GM18505 (cell line): ENCODE data around the gene CHADL.
"Not testable (repeated sequence)": the region's sequence is repeated elsewhere in the genome, so short reads cannot be mapped to it uniquely, and the experiment has no call there.

Experiments used
- ATAC-seq: cut with Tn5 transposase; IDR thresholded peaks from one replicate; pipeline ENCODE4 v1.9.1; 2021; ENCODE audit not compliant: unreplicated experiment
- POLR2A ChIP-seq: IDR thresholded peaks from 4 replicates; pipeline ENCODE4 v1.6.1; 2011; ENCODE audit warnings: borderline replicate concordance; ENCODE audit not compliant: insufficient read depth, insufficient read length; ENCODE audit errors: extremely low read depth

Gene CHADL

DNA sequence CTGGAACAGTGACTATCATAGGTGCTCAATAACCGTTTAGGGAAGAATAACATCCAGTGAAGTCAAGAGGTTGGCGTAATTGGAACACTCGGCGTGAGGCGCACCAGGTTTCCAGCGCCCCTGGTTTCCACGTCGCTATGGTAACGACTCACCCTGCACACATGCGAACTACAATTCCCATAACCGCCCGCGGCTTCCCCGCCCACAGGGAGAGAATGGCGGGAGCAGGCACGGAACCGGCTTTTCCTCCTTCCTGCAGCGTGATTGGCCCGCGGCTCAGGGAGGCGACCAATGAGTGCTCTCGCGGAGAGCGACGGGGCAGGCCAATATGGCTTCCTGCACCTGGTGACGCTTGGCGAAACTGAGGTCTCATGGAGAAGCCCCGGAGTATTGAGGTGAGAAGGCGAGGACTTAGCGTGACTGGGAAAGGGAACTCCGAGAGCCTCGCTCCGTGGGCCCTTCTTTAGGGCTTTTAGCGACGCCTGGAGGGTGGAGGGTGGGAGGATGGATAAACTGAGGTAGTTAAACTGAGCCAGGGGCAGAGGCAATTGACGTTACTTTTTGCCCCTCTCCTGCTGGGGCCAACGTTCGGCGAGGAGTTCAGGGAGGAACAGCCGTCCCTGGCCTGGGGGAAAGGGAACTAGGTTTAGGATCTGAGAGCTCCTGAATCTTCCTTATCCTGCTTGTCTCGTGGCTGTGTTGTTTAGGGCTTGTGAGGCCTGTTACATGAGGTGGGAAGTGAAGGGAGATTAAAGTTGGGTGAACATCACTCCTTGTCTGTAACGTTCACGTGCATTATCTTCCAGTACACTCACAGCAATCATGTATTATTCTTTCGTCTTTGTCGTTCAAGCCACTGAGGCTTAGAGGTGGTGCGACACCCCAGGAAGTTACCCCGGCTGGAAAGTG is 35.5 kb downstream of the CHADL start, which contains the start of gene L3MBTL2:
Gene L3MBTL2 (plus strand): TSS at position 321 of the 909 bp plus-strand sequence. CDS start 51 bp downstream, at position 372.
- TF ChIP-seq POLR2A, result peak; percentile 82
- peak; percentile 95 for ATAC-seq

DNA sequence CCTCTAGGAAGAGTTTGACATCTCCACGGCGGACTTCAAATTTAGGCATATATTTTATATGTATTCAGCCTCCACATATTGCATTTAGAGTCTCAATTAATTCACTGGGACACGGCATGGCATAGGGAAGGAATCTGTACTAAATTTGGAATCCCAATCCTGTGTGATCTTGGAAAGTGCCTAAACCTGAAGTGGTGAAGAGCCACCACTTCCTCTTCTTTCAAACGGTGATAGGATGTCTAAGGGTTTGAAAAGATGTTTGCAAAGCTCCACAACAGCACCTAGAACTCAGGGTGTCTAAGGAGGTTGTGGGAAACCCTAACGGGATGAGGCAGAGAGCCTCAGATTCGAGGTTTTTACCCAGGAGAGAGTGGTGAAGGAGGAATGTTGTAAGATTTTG is 36.7 kb downstream of the CHADL start:
- TF ChIP-seq POLR2A, result no peak
- no peak for ATAC-seq

DNA sequence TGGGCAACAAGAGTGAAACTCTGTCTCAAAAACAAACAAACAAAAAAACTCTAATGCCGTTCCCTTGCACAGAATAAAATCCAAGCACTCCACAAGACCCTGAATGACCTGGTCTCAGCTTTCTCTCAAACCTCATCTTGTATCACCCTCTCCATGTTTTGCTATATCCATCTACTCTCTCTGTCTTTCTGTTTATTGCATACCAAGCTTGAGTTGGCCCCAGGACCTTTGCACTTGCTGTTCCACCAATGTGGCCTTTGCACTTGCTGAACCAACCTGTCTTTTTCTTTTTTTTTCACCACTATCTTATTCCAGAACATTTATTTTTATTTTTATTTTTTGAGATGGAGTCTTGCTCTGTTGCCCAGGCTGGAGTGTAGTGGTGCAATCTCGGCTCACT is 37.6 kb downstream of the CHADL start:
- ATAC-seq, result no peak
- no peak for TF ChIP-seq POLR2A

DNA sequence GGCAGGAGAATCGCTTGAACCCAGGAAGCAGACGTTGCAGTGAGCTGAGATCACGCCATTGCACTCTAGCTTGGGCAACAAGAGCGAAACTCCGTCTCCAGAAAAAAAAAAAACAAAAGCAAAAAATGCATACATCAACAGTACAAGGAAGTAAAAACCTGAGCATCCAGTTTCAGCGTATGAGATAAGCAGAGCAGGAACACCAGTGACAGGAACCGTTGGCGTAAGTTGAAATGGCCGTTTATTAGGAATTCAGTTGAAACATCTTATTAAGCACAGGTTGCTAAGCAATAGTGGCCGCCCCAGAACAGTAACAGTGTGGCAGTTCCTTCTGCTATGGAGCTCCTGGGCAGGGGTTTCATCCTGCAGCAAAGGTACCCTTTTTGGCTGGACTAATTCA is 39.6 kb downstream of the CHADL start:
- TF ChIP-seq POLR2A, result no peak
- no peak for ATAC-seq

DNA sequence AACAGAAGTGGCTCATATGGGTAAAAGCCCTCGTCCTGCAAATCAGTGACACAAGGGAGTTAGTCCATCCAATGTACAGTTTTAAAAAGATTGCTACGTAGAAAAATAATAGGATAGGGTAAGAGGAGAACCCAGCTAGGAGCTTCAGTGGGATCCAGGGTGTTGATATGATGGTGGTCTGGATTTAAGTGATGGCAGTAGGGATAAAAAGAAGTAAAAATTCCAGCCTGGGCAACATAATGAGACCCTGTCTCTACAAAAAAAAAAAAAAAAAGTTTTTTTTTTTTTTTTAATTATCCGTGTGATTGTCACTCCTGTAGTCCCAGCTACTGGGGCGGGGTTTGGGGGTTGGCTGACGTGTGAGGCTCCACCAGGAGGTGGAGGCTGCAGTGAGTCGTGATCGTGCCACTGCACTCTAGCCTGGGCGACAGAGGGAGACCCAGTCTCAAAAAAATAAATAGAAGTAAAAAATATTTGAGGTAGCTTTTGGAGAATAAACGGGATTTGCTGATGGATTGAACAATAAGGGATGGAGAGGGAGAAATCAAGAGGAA is 42.6 kb downstream of the CHADL start:
- TF ChIP-seq POLR2A, result no peak
- no peak for ATAC-seq

DNA sequence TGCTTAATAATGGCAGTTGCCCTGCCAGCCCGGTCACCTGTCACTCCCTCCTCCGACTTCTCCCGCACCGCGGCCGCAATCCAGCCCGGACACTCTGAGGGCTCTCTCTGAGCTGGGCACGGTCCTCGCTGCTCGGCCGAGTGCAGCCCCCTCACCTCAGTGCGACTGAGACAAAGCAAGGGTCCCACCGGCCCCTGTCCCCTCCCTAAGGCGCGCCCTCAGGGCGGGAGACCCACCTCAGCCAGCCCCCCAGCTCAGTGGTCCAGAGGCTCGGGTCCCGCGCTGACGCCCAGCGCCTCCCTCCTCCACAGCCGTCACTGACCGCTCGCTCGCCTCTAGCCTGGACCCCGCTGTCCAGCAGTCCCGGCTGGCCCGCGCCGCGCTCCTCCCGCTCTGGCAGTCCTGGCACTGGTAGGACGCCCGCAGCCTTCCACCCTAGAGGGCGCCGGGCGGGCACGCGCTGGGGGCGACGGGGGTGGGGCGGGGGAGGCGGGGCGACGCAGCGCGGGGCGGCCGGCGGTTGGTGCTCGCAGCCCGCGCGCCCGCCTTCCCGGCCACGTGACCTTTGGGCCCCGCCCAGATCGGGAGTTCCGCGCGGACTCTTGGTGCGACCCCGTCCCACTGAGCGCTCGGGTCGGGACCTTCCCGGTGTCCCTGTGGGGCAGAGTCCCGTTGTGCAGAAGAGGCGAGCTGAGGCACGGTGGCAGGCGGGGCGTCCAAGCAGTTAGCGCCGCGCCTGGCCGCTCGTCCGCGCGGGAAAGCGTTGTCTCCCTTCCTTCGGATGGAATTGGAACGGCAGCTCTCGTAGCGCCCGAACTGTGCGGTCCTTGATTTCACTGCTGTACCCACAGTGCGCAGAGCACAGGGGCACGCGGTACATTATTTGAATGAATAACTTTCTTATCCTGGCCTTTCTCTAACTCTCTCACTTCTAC is 43.4 kb downstream of the CHADL start:
- TF ChIP-seq POLR2A, result no peak
- ATAC-seq, result peak; percentile 82

DNA sequence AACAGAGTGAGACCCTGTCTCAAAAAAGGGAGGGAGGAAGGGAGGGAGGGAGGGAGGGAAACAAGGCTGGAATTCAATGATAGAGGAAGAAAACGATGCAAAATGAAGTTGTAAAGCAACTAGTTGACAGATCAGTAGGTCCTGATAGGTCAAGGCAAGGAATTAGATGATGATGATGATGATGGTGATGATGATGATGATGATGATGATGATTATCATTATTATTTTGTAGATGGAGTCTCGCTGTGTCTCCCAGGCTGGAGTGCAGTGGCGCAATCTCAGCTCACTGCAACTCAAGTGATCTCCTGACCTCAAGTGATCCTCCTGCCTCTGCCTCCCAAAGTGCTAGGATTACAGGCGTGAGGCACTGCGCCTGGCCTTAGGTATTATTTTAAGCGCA is 46.9 kb downstream of the CHADL start:
- TF ChIP-seq POLR2A, result no peak
- no peak for ATAC-seq

DNA sequence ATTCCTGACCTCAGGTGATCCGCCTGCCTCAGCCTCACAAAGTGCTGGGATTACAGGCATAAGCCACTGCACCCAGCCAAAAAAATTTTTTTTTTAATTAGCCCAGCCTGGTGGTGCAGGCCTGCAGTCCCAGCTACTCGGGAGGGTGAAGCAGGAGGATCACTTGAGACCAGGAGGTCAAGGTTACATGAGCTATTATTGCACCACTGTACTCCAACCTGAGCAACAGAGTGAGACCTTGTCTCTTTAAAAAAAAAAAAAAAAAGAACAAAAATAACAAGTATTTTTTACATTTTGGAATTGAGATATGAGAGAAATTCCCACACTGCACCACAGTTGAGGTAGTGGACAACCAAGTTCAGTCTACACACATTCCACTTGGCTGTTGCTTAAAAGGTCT is 49.3 kb downstream of the CHADL start:
- no peak for ATAC-seq
- no peak for TF ChIP-seq POLR2A

DNA sequence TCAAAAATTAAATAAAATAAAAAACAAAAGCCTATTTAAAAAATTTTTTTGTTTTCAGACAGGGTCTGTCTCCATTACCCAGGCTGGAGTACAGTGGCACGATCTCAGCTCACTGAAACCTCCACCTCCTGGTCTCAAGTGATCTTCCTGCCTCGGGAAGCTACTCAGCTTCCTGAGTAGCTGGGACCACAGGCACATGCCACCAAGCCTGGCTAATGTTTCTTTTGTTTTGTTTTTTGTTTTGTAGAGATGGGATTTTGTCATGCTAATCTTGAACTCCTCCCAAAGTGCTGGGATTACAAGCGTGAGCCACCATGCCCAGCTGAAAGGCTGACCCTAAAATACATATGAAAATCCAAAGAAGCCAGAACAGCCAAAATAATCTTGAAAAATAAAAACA is 56.1 kb downstream of the CHADL start:
- no peak for ATAC-seq
- TF ChIP-seq POLR2A, result no peak

DNA sequence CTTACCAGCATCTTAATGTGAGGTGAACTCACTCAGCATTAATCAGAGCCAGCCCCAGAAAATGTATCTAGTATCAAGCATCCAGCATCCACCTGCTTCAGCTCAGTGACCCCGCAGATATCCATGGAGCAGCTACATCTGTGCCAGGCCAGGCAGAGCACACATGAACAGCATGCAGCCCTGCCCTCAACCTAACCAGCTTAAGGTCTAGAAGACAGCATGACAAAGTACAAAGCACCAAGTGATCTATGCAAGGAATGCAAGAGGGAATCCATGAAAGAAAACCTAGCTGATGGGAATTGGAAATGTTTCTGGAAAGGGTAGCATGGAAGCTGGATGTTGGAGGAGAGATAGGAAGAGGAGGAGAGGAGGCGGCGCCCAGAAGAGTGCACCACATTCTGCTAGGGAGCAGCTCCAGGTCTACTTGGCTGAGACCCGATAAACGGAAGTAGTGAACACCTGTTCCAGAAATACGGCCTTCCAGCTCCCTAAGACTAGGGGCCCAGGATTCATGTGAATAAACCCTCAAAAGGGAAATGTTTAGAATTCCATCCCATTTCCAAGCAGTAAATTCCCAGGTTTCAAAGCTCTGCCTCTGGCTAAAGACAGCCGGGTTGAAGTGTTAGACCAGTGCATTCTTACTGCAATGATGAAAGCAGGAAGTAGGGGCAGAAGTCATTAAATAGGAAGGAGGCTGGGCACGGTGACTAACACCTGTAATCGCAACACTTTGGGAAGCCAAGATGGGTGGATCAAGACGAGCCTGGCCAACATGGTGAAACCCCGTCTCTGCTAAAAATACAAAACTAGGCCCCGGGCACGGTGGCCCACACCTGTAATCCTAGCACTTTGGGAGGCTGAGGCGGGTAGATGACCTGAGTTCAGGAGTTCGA is 59.1 kb downstream of the CHADL start:
- TF ChIP-seq POLR2A, result no peak
- no peak for ATAC-seq

DNA sequence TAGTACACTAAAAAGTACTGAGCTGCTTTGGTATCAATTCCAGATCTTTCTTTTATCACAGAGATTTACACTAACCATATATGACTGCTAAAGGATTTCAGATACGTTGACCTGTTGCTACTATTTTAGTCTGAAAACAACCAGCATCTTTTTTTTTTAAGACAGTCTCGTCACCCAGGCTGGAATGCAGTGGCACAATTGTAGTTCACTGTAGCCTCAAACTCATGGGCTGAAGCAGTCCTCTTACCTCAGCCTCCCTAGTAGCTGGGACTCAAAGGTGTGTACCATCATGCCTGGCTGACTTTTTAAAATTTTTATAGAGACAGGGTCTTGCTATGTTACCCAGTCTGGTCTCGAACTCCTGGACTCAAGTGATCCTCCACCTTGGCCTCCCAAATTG is 59.8 kb downstream of the CHADL start:
- ATAC-seq, result no peak
- no peak for TF ChIP-seq POLR2A

DNA sequence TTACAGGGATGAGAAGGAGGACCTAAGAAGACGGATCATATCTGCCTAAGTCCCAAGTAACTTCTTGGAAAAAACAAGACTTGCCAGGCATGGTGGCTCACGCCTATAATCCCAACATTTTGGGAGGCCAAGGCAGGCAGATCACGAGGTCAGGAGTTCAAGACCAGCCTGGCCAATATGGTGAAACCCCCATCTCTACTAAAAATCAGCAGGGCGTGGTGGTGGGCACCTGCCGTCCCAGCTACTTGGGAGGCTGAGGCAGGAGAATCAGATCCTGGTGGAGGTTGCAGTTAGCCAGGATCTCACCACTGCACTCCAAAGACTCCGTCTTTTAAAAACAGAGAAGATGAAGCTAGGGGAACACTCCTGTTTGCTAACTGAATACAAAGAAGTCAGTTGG is 60.4 kb downstream of the CHADL start:
- ATAC-seq, result not testable (repeated sequence)
